ENCODE results near the gene LUZP2. TPM values are rescaled to one million over a fixed set of nuclear protein-coding genes. Genes with fewer than 3 reads are reported as not detected.

LUZP2 gene
- 10 to 100 TPM; 11.2 to 72.0 (median 20.8) TPM for total RNA-seq
- polyA plus RNA-seq, result 10 to 100 TPM; 13.4 to 32.3 (median 14.2) TPM
- long read RNA-seq, donor 1, full-length matches to known transcripts, result 6 of 6 reads
- long read RNA-seq, donor 1, partial matches to known transcripts, result 0 of 6 reads
- long read RNA-seq, donor 1, other reads (novel, unspliced or antisense), result 0 of 6 reads
- long read RNA-seq, donor 2, full-length matches to known transcripts, result 7 of 7 reads
- long read RNA-seq, donor 2, partial matches to known transcripts, result 0 of 7 reads
- long read RNA-seq, donor 2, other reads (novel, unspliced or antisense), result 0 of 7 reads
- long read RNA-seq, donor 3, result 0 reads
- long read RNA-seq, donor 4, partial matches to known transcripts, result 0 of 13 reads
- long read RNA-seq, donor 4, other reads (novel, unspliced or antisense), result 13 of 13 reads
- long read RNA-seq, donor 5, full-length matches to known transcripts, result 2 of 11 reads
- long read RNA-seq, donor 5, partial matches to known transcripts, result 4 of 11 reads
- long read RNA-seq, donor 5, other reads (novel, unspliced or antisense), result 5 of 11 reads
- long read RNA-seq, donor 6, result 0 reads
- long read RNA-seq, donor 7, result 0 reads
- long read RNA-seq, donor 8, full-length matches to known transcripts, result 3 of 3 reads
- long read RNA-seq, donor 8, partial matches to known transcripts, result 0 of 3 reads
- long read RNA-seq, donor 8, other reads (novel, unspliced or antisense), result 0 of 3 reads
- long read RNA-seq, donor 9, full-length matches to known transcripts, result 1 of 1 reads
- long read RNA-seq, donor 9, partial matches to known transcripts, result 0 of 1 reads
- long read RNA-seq, donor 9, other reads (novel, unspliced or antisense), result 0 of 1 reads
- long read RNA-seq, donor 10, full-length matches to known transcripts, result 2 of 2 reads
- long read RNA-seq, donor 10, partial matches to known transcripts, result 0 of 2 reads
- long read RNA-seq, donor 10, other reads (novel, unspliced or antisense), result 0 of 2 reads

DNA sequence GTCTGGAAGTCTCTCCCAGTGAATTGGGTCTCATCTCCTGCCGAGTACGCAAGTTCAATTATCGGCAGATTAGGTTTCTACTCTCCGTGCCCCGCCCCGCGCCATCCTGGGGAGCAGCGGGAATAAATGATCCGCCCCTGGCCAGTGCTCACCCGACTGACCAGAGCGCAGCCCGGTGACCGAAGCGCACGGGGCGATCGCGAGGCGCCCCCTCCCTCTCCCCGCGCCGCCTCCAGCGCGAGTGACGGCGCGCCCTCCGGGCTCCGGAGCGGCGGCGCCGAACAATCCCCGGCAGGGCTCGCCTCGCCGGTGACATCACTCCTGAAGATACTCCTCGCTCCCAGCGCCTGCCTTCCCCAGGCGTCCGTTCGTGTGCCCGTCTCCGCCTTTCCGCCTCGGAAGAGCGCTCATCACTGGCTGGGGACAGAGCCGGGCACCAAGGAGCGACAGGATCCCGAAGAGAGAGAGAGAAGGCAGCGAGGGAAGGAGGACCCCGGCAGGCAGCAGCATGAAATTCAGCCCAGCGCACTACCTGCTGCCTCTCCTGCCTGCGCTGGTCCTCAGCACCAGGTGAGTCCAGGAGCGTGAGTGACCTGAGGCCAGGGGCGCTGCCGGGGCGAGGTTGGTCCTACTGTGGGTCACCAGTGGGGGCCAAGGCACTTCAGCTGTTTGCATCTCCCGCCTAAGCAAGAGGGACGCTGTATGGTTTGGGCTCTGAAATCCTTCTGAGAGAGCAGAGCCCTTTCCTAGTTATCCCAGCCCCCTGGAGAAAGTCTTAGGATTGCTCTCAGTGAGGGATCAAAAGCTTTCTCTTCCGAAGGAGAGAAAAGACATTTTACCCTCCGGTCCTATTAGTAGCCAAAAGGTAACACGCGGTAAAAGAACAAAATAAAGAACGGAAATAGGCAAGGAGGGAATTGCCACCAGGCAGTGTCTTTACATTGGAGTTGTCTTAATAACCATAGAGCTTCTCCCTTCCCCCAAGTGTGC, at the start of gene LUZP2:
TSS of gene LUZP2 (plus strand) at position 318 of the 990 bp plus-strand sequence.
- Histone ChIP-seq H3K27ac (peak within 1 kb of the TSS in 2 of 5 donors; percentile 51 to 79), H3K4me3 (peak within 1 kb of the TSS in 2 of 4 donors; percentile 22 to 64), H3K27me3 (no peaks in the 10 kb centered on the region), H3K4me1 (replicated peaks in 1 of 2) (no peaks in the 10 kb centered on the region), H3K36me3 (replicated peaks in 1 of 2) (no peaks in the 10 kb centered on the region), H3K9me3 (replicated peaks in 1 of 3) (no peaks in the 10 kb centered on the region)
- WGBS, 4 donors, result 1 to 3% (median 2%) methylated on average over 24 to 65 of the region's 65 CpGs
- intact Hi-C loops (cut with DNase I), result no loop called here
- DNase-seq, result peak; percentile 47 to 69 (median 61)
- peak in 1 of 2 donors; percentile 79 for TF ChIP-seq POLR2A (IDR thresholded peaks at IDR 0.05)
- TF ChIP-seq, protein P1, sequence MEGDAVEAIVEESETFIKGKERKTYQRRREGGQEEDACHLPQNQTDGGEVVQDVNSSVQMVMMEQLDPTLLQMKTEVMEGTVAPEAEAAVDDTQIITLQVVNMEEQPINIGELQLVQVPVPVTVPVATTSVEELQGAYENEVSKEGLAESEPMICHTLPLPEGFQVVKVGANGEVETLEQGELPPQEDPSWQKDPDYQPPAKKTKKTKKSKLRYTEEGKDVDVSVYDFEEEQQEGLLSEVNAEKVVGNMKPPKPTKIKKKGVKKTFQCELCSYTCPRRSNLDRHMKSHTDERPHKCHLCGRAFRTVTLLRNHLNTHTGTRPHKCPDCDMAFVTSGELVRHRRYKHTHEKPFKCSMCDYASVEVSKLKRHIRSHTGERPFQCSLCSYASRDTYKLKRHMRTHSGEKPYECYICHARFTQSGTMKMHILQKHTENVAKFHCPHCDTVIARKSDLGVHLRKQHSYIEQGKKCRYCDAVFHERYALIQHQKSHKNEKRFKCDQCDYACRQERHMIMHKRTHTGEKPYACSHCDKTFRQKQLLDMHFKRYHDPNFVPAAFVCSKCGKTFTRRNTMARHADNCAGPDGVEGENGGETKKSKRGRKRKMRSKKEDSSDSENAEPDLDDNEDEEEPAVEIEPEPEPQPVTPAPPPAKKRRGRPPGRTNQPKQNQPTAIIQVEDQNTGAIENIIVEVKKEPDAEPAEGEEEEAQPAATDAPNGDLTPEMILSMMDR (IDR thresholded peaks at IDR 0.05), result no peak

DNA sequence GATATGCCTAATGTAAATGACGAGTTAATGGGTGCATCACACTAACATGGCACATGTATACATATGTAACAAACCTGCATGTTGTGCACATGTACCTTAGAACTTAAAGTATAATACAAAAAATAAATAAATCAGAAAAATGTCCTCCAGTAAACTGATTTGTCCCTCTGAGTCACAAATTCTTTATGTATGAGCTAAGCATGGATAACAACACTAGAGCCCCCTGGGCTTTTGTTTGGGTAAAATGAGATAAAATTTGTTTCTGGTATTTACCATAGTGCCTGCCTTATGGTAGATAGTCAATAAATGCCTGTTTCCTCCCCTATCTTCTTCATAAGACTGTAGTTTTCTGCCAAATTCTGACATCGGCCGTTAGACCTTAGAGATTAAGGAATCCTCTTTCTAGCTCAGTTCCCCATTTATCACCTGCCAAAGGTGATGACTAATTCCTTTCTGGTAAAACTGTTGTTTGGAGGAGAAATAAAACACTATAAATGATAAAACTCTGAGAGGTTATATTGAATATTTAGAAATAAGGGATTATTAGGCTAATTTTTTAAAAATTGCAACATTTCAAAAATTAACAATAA, 43.6 kb upstream of the LUZP2 start:
- Histone ChIP-seq H3K4me1 (replicated peaks in 1 of 2) (no peaks in the 10 kb centered on the region), H3K27me3 (no peaks in the 10 kb centered on the region), H3K27ac (no peak overlapping the region), H3K9me3 (replicated peaks in 1 of 3) (no peaks in the 10 kb centered on the region), H3K36me3 (replicated peaks in 1 of 2) (no peaks in the 10 kb centered on the region), H3K4me3 (no peak overlapping the region)
- TF ChIP-seq, protein P1 (IDR thresholded peaks at IDR 0.05), result no peak
- intact Hi-C loops (cut with DNase I), result no loop called here
- 44 to 71% (median 55%) methylated on average over 3 of the region's 3 CpGs for WGBS, 4 donors
- no peak for DNase-seq

DNA sequence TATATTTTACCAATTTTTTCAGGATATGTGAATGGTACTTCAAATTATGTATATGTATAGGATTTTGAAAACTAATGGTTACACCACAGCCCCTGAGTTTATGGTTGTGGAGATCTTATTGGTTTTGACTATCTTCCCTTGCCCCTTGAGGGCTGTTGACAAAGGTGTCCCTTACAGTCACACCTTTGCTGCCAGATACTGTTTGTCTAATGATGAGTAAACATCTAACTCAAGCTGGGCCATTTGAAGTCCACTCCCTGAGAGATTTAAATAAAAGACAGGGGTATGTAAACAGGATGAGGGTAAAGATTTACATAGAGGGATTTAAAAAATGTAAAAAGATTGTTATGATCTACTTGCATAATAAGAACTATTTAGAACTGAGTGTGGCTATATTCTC, 38.9 kb upstream of the LUZP2 start:
- no peak for DNase-seq
- intact Hi-C loops (cut with DNase I), result no loop called here
- H3K36me3 ChIP-seq (replicated peaks in 1 of 2), result no peaks in the 10 kb centered on the region
- H3K4me1 ChIP-seq (replicated peaks in 1 of 2), result no peaks in the 10 kb centered on the region
- no peak overlapping the region for H3K4me3 ChIP-seq
- no peak overlapping the region for H3K27ac ChIP-seq
- H3K27me3 ChIP-seq, result no peaks in the 10 kb centered on the region
- TF ChIP-seq, protein P1 (IDR thresholded peaks at IDR 0.05), result no peak
- TF ChIP-seq POLR2A (IDR thresholded peaks at IDR 0.05), result no peak
- no peaks in the 10 kb centered on the region for H3K9me3 ChIP-seq (replicated peaks in 1 of 3)

Measured in adrenal gland (tissue), 19 donors.